Neutrophil (primary cell): ENCODE measurements around the gene POLA1.

ENCODE experiments used
- H3K27ac ChIP-seq: fragments of 200-600 bp; sonication (generic); 2 replicates; pipeline ENCODE4 v1.5.1; 2016; ENCODE audit warnings: mild to moderate bottlenecking, moderate library complexity
- H3K27me3 ChIP-seq: fragments of 200-600 bp; sonication (generic); 2 replicates; pipeline ENCODE4 v1.6.0; 2016; ENCODE audit warnings: mild to moderate bottlenecking
- H3K36me3 ChIP-seq: fragments of 200-600 bp; sonication (generic); 2 replicates; pipeline ENCODE4 v1.5.1; 2017
- H3K4me1 ChIP-seq, 2 experiments: fragments of 200-600 bp in 1 of 2; sonication (generic) in 1 of 2; 1 replicate in 1 of 2; 2 replicates in 1 of 2; pipeline versions ENCODE4 v1.5.1 to v1.6.1; 2013 to 2016; ENCODE audit warnings: low read depth in 1 of 2, low read length in 1 of 2, mild to moderate bottlenecking in 1 of 2, moderate library complexity in 1 of 2; ENCODE audit not compliant: control insufficient read depth in 1 of 2, insufficient read depth in 1 of 2
- H3K4me3 ChIP-seq, 2 experiments: fragments of 200-600 bp in 1 of 2; sonication (generic) in 1 of 2; 1 replicate in 1 of 2; 2 replicates in 1 of 2; pipeline ENCODE4 v1.5.1; 2013 to 2016; ENCODE audit warnings: low read depth in 1 of 2, low read length in 1 of 2, mild to moderate bottlenecking in 1 of 2, moderate library complexity in 1 of 2
- H3K9me3 ChIP-seq: fragments of 200-600 bp; sonication (generic); 2 replicates; pipeline ENCODE4 v1.5.1; 2016
- CTCF ChIP-seq: fragments of 200-600 bp; sonication (generic); IDR thresholded peaks from 2 replicates; pipeline ENCODE4 v1.5.1; 2016; ENCODE audit warnings: antibody characterized with exemption

The POLA1 gene

GRCh38 chrX:25018682-25019081 lies 325.0 kb downstream of the POLA1 start:
- peaks cover 100% of the 10 kb centered on the region for H3K27me3 ChIP-seq

GRCh38 chrX:25019707-25020390 lies 326.1 kb downstream of the POLA1 start:
- no peaks in the 10 kb centered on the region for H3K9me3 ChIP-seq
- H3K36me3 ChIP-seq = no peaks in the 10 kb centered on the region
- H3K4me3 ChIP-seq = no peak overlapping the region
- H3K27ac ChIP-seq = no peak overlapping the region
- no peak for TF ChIP-seq CTCF
- H3K4me1 ChIP-seq = peaks cover 2 to 5% of the 10 kb centered on the region in 2 experiments
- H3K27me3 ChIP-seq = peaks cover 100% of the 10 kb centered on the region

More at GRCh38 chrX:25018682-25019081, 325.0 kb downstream of the POLA1 start:
- TF ChIP-seq CTCF = no peak
- H3K36me3 ChIP-seq = no peaks in the 10 kb centered on the region
- peaks cover 2 to 5% of the 10 kb centered on the region in 2 experiments for H3K4me1 ChIP-seq
- no peak overlapping the region for H3K27ac ChIP-seq
- no peak overlapping the region for H3K4me3 ChIP-seq
- H3K9me3 ChIP-seq = no peaks in the 10 kb centered on the region

- Histone ChIP-seq H3K4me1 (peaks cover 2 to 5% of the 10 kb centered on the region in 2 experiments), H3K4me3 (peak overlapping the region in 1 of 2 experiments; percentile 21), H3K27ac (no peak overlapping the region), H3K36me3 (no peaks in the 10 kb centered on the region), H3K27me3 (peaks cover 100% of the 10 kb centered on the region), H3K9me3 (no peaks in the 10 kb centered on the region)
- no peak for TF ChIP-seq CTCF
Measured at GRCh38 chrX:25020391-25020904, 326.7 kb downstream of the POLA1 start.

GRCh38 chrX:25020905-25021449 lies 327.3 kb downstream of the POLA1 start:
- H3K27me3 ChIP-seq = peaks cover 100% of the 10 kb centered on the region
- H3K4me1 ChIP-seq = peaks cover 0 to 5% of the 10 kb centered on the region in 2 experiments
- peak; percentile 20 for TF ChIP-seq CTCF
- H3K9me3 ChIP-seq = no peaks in the 10 kb centered on the region
- H3K27ac ChIP-seq = no peak overlapping the region
- peak overlapping the region in 1 of 2 experiments; percentile 21 for H3K4me3 ChIP-seq
- H3K36me3 ChIP-seq = no peaks in the 10 kb centered on the region

GRCh38 chrX:25022499-25023325 lies 329.0 kb downstream of the POLA1 start:
- Histone ChIP-seq H3K27me3 (peaks cover 97% of the 10 kb centered on the region), H3K9me3 (no peaks in the 10 kb centered on the region), H3K36me3 (no peaks in the 10 kb centered on the region), H3K4me3 (no peak overlapping the region), H3K4me1 (peaks cover 0 to 5% of the 10 kb centered on the region in 2 experiments), H3K27ac (no peak overlapping the region)
- no peak for TF ChIP-seq CTCF
